H1 (cell line): ENCODE data around the gene AP3D1. TPM values are rescaled to one million over a fixed set of nuclear protein-coding genes. Genes with fewer than 3 reads are reported as not detected.

Source experiments
- CTCF ChIA-PET: fragments of 300-600 bp; sonication (Branson Sonifier 250); formaldehyde crosslinking; loops from one replicate; lab custom pipeline; 2021; ENCODE audit not compliant: partially characterized antibody; lab: Charles Lee
- POLR2A ChIA-PET: fragments of 300-600 bp; sonication (Branson Sonifier 250); formaldehyde crosslinking; loops from one replicate; lab custom pipeline; 2021; ENCODE audit warnings: inconsistent platforms; ENCODE audit not compliant: partially characterized antibody; lab: Charles Lee
- DNase-seq, 2 experiments: peaks; one replicate each; pipeline versions ENCODE4 v3.0.0 to v3.0.0-alpha.2; 2010 to 2022; ENCODE audit warnings: low spot score in 2 of 2, low read depth in 1 of 2, mixed read lengths in 1 of 2
- FAIRE-seq: peaks from 2 replicates; lab custom pipeline; 2011; peaks lifted over from hg19 to GRCh38; lab: Jason Lieb, UNC
- H2AFZ ChIP-seq: 2 replicates; pipeline ENCODE4 v1.8.1; 2012; ENCODE audit warnings: low read length, inconsistent platforms
- H2AK5ac ChIP-seq: 2 replicates; pipeline ENCODE4 v1.6.1; 2013; ENCODE audit warnings: low read depth, low read length
- H2BK120ac ChIP-seq: replicated peaks from 2 replicates; pipeline ENCODE3; 2013; ENCODE audit warnings: low read depth, low read length, inconsistent platforms
- H2BK12ac ChIP-seq: 2 replicates; pipeline ENCODE4 v1.6.1; 2013; ENCODE audit warnings: low read depth, low read length
- H2BK15ac ChIP-seq: 2 replicates; pipeline ENCODE4 v1.6.1; 2013; ENCODE audit warnings: low read length
- H2BK20ac ChIP-seq: 2 replicates; pipeline ENCODE4 v1.6.1; 2013; ENCODE audit warnings: low read length
- H2BK5ac ChIP-seq: 2 replicates; pipeline ENCODE4 v1.6.1; 2013; ENCODE audit warnings: low read depth, low read length
- H3K14ac ChIP-seq: 2 replicates; pipeline ENCODE4 v1.6.1; 2013; ENCODE audit warnings: inconsistent platforms; ENCODE audit not compliant: insufficient read length
- H3K18ac ChIP-seq: 2 replicates; pipeline ENCODE4 v1.6.1; 2013; ENCODE audit warnings: low read length; ENCODE audit errors: extremely low read depth
- H3K23ac ChIP-seq: 2 replicates; pipeline ENCODE4 v1.6.1; 2013; ENCODE audit warnings: inconsistent platforms; ENCODE audit not compliant: insufficient read length
- H3K23me2 ChIP-seq: 2 replicates; pipeline ENCODE4 v1.6.1; 2013; ENCODE audit warnings: low read depth, low read length
- H3K27ac ChIP-seq: 2 replicates; pipeline ENCODE4 v1.6.1; 2011; ENCODE audit warnings: low read depth, low read length, inconsistent platforms
- H3K27me3 ChIP-seq, 4 experiments: replicated peaks in 1 of 4; 1 replicate in 1 of 4; 2 replicates in 3 of 4; pipeline versions ENCODE4 v1.6.1 to v1.8.1; 2011 to 2013; ENCODE audit warnings: low read length in 3 of 4, mild to moderate bottlenecking in 3 of 4, inconsistent platforms in 2 of 4, mixed read lengths in 2 of 4, moderate library complexity in 1 of 4; ENCODE audit not compliant: control insufficient read depth in 3 of 4, insufficient read depth in 3 of 4; ENCODE audit errors: extremely low read depth in 1 of 4
- H3K36me3 ChIP-seq, 4 experiments: 2 replicates each; pipeline versions ENCODE4 v1.6.1 to v1.8.1; 2011 to 2013; ENCODE audit warnings: mild to moderate bottlenecking in 4 of 4, low read length in 3 of 4, moderate library complexity in 2 of 4, control low read depth in 1 of 4, inconsistent platforms in 1 of 4; ENCODE audit not compliant: insufficient read depth in 4 of 4, control insufficient read depth in 2 of 4
- H3K4ac ChIP-seq: replicated peaks from 2 replicates; pipeline ENCODE3; 2013; ENCODE audit warnings: low read length, low read depth, mixed read lengths, inconsistent platforms; ENCODE audit not compliant: insufficient read length
- H3K4me1 ChIP-seq, 4 experiments: replicated peaks in 1 of 4; 1 replicate in 1 of 4; 2 replicates in 3 of 4; pipeline versions ENCODE4 v1.6.1 to v1.8.1; 2011 to 2013; ENCODE audit warnings: low read length in 3 of 4, inconsistent platforms in 2 of 4, mixed read lengths in 1 of 4; ENCODE audit not compliant: insufficient read depth in 4 of 4, control insufficient read depth in 3 of 4
- H3K4me2 ChIP-seq, 2 experiments: 2 replicates each; pipeline versions ENCODE4 v1.6.1 to v1.8.1; 2011 to 2013; ENCODE audit warnings: low read depth in 2 of 2, low read length in 2 of 2, control low read depth in 1 of 2, inconsistent platforms in 1 of 2, mild to moderate bottlenecking in 1 of 2; ENCODE audit not compliant: insufficient read depth in 1 of 2
- H3K4me3 ChIP-seq, 4 experiments: fragments of 200-600, 300-600 bp in 1 of 4; sonication (generic), shearing (Covaris generic), sonication (Bioruptor Twin) in 1 of 4; 2 replicates each; pipeline versions ENCODE4 v1.5.1 to v1.8.1; 2011 to 2016; ENCODE audit warnings: low read length in 4 of 4, low read depth in 3 of 4, control low read depth in 2 of 4, inconsistent platforms in 2 of 4, mild to moderate bottlenecking in 2 of 4, mixed read lengths in 1 of 4, moderate library complexity in 1 of 4; ENCODE audit not compliant: insufficient read depth in 2 of 4; ENCODE audit errors: extremely low read depth in 1 of 4
- H3K56ac ChIP-seq: replicated peaks from 2 replicates; pipeline ENCODE3; 2013; ENCODE audit warnings: low read depth, mild to moderate bottlenecking, mixed read lengths, low read length, inconsistent platforms; ENCODE audit not compliant: insufficient read length
- H3K79me1 ChIP-seq: 2 replicates; pipeline ENCODE4 v1.6.1; 2013; ENCODE audit warnings: low read depth, low read length, control low read depth
- H3K79me2 ChIP-seq, 2 experiments: 2 replicates each; pipeline versions ENCODE4 v1.6.1 to v1.8.1; 2012 to 2013; ENCODE audit warnings: low read length in 2 of 2, mild to moderate bottlenecking in 2 of 2, inconsistent platforms in 1 of 2; ENCODE audit not compliant: insufficient read depth in 2 of 2, control insufficient read depth in 1 of 2
- H3K9ac ChIP-seq, 4 experiments: replicated peaks in 1 of 4; 1 replicate in 1 of 4; 2 replicates in 3 of 4; pipeline versions ENCODE4 v1.6.1 to v1.8.1; 2011 to 2013; ENCODE audit warnings: low read depth in 3 of 4, low read length in 3 of 4, control low read depth in 2 of 4, mild to moderate bottlenecking in 2 of 4, moderate library complexity in 2 of 4, inconsistent platforms in 1 of 4; ENCODE audit errors: extremely low read depth in 1 of 4
- H3K9me3 ChIP-seq, 2 experiments: 2 replicates each; pipeline versions ENCODE4 v1.6.1 to v1.8.1; 2012 to 2013; ENCODE audit warnings: mild to moderate bottlenecking in 2 of 2, moderate library complexity in 2 of 2, control low read depth in 1 of 2, inconsistent platforms in 1 of 2, low read depth in 1 of 2, low read length in 1 of 2, mixed read lengths in 1 of 2; ENCODE audit not compliant: insufficient read depth in 2 of 2
- H4K20me1 ChIP-seq, 2 experiments: replicated peaks in 1 of 2; 2 replicates each; pipeline versions ENCODE3 to v1.8.1; 2011 to 2013; ENCODE audit warnings: inconsistent platforms in 2 of 2, low read length in 2 of 2, mild to moderate bottlenecking in 1 of 2; ENCODE audit not compliant: insufficient read depth in 2 of 2, control insufficient read depth in 1 of 2
- H4K5ac ChIP-seq: 2 replicates; pipeline ENCODE4 v1.6.1; 2013; ENCODE audit warnings: low read length, low read depth, mixed read lengths, inconsistent platforms; ENCODE audit not compliant: insufficient read length
- H4K8ac ChIP-seq: 2 replicates; pipeline ENCODE4 v1.8.0; 2013; ENCODE audit warnings: mild to moderate bottlenecking, moderate library complexity, low read length, inconsistent platforms; ENCODE audit not compliant: insufficient read depth; ENCODE audit errors: extremely low read depth
- H4K91ac ChIP-seq: replicated peaks from 2 replicates; pipeline ENCODE3; 2013; ENCODE audit warnings: low read length, mixed read lengths, inconsistent platforms; ENCODE audit not compliant: insufficient read length
- GTF2F1 ChIP-seq: IDR thresholded peaks from 2 replicates; pipeline ENCODE4 v1.6.1; 2012; ENCODE audit warnings: low read depth, low read length, improper control_type of control experiment, borderline replicate concordance
- RFX5 ChIP-seq: IDR thresholded peaks from 2 replicates; pipeline ENCODE4 v1.6.1; 2011; ENCODE audit warnings: low read depth, low read length, improper control_type of control experiment, borderline replicate concordance
- WGBS, 2 experiments: shearing (Covaris generic) in 1 of 2; methylation state at CpG; one replicate each; pipeline versions ENCODE4 v1.1.6 to v1.1.7; 2013 to 2015; ENCODE audit warnings: low lambda C conversion rate in 2 of 2, mixed read lengths in 2 of 2, inconsistent platforms in 1 of 2, low coverage in 1 of 2, missing lambda C conversion rate in 1 of 2; ENCODE audit not compliant: insufficient replicate concordance in 2 of 2, insufficient coverage in 1 of 2, insufficient read length in 1 of 2; ENCODE audit errors: extremely low coverage in 1 of 2, missing lambda C conversion rate in 1 of 2; 5-methylcytosine and 5-hydroxymethylcytosine counted together
- polyA plus RNA-seq, 7 experiments: library from polyadenylated mRNA; depleted of rRNA in 3 of 7; stranded (reverse) in 5 of 7; unstranded in 2 of 7; fragments of >200 nt in 5 of 7; fragments of 200-250 nt in 2 of 7; gene quantifications; 1 replicate in 5 of 7; 2 replicates in 1 of 7; 4 replicates in 1 of 7; pipeline versions ENCODE4 v1.2.1 to v1.2.3, GENCODE V29; 2011 to 2013; ENCODE audit warnings: missing spikeins in 2 of 7, mixed read lengths in 2 of 7
- total RNA-seq: library from RNA; stranded (reverse); fragmentation: NEBNext Ultra II Directional; extraction: Animal tissue kit (Norgen Biotek cat#: 25700); gene quantifications from 2 replicates; pipeline ENCODE4 v1.2.1, GENCODE V29; 2021

AP3D1 gene
- total and polyA plus RNA-seq, 2 of the 8 experiments (the other 6 are each of a cell fraction or from before 2014, with no cell fraction given) = 161 to 174 TPM

DNA sequence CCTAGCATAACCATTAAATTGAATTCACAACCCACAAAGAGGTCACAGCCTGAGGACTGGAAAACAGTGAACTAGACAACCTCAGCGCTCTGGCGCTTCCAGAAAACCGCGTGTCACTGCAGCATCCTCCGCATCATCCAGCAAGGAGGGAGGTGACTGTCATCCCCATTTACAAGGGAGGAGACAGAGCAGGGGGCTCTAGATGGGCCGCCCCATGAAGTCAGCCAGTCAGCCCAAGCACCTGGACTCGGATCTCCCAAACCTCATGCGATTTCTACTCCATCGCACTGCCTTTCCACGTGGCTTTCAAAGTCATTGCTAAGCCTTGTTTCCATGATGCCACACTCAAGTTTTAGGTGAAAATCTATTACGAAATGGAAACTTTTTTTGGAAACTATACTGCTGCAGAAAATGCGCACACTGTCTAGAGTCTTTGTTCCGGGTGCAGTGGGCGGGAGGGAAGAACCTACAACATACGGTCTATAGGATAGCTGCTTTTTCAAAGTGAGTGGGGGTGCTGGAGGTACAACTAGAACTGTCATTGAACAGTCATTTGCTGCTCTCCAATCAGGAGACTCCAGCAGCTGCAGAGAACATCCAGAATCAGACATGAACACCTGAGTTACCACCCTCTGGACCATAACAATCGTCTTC lies 2.8 kb downstream of the AP3D1 start:
- no peak for DNase-seq
- TF ChIP-seq RFX5 (no peak), GTF2F1 (no peak)
- TF ChIP-seq, all 59 proteins: peak for 0
- Histone ChIP-seq H3K79me2 (peaks cover 51 to 76% of the 10 kb centered on the region in 2 experiments), H3K23me2 (peaks cover 9% of the 10 kb centered on the region; the same call in 1 of the 2 replicates), H2BK12ac (no peak overlapping the region), H3K27me3 (no peaks in the 10 kb centered on the region), H3K23ac (no peak overlapping the region), H3K36me3 (peaks cover 0 to 10% (median 0%) of the 10 kb centered on the region in 4 experiments; a peak in 2 of 8 replicates), H3K9me3 (no peaks in the 10 kb centered on the region), H4K5ac (no peak overlapping the region), H3K14ac (no peak overlapping the region), H2BK20ac (no peak overlapping the region), H3K4me1 (peaks cover 7 to 17% (median 13%) of the 10 kb centered on the region in 4 experiments), H2BK5ac (no peak overlapping the region), H3K79me1 (peaks cover 10% of the 10 kb centered on the region; the same call in 1 of the 2 replicates), H3K18ac (no peak overlapping the region), H2BK15ac (no peak overlapping the region), H2AK5ac (0 out of 2 replicates have a peak overlapping the region, but pooled peaks have one; percentile 24), H3K4me3 (no peak overlapping the region), H3K9ac (no peak overlapping the region), H4K8ac (no peak overlapping the region), H2BK120ac (no peak overlapping the region), H2AFZ (no peak overlapping the region), H4K91ac (no peak overlapping the region), H3K4ac (no peak overlapping the region), H3K4me2 (peak overlapping the region; percentile 10 to 96; a peak in 1 of 4 replicates), H3K56ac (no peak overlapping the region), H3K27ac (no peak overlapping the region), H4K20me1 (peaks cover 29 to 30% of the 10 kb centered on the region in 2 experiments)
- FAIRE-seq = no peak
- ChIA-PET CTCF (interaction anchor here (1.1 kb wide), 1 partner anchor 35 kb away, joined by 3 read pairs; no protein-coding TSS in a partner anchor), POLR2A (interaction anchor here (0.6 to 1.5 kb wide), 3 partner anchors 12 to 253 kb away, joined by 3 to 5 read pairs (median 5); no protein-coding TSS in a partner anchor)
- 92% methylated on average over 16 of the region's 16 CpGs; no CpG with 5 or more reads in 1 of the 2 experiments for WGBS, 2 experiments
